CD14-positive monocyte (primary cell): ENCODE measurements around the gene VAV2. TPM values are rescaled to one million over a fixed set of nuclear protein-coding genes. Genes with fewer than 3 reads are reported as not detected.

Experiments used
- DNase-seq, 3 donors: peaks; one replicate each; pipeline ENCODE4 v3.0.0-alpha.2; 2011 to 2022
- H2AFZ ChIP-seq: 2 replicates; pipeline ENCODE4 v1.6.0; 2012; ENCODE audit warnings: mild to moderate bottlenecking, low read depth, low read length, inconsistent platforms; ENCODE audit not compliant: insufficient read depth, poor library complexity, severe bottlenecking
- H3K27ac ChIP-seq, 2 donors: 1 replicate in 1 of 2; 2 replicates in 1 of 2; pipeline ENCODE4 v1.5.1; 2012 to 2013; ENCODE audit warnings: low read length in 2 of 2, control low read depth in 1 of 2, inconsistent platforms in 1 of 2, low read depth in 1 of 2, mild to moderate bottlenecking in 1 of 2
- H3K27me3 ChIP-seq, 2 donors: one replicate each; pipeline versions ENCODE4 v1.6.0 to v1.6.1; 2011 to 2013; ENCODE audit warnings: low read length in 2 of 2; ENCODE audit not compliant: control insufficient read depth in 2 of 2, insufficient read depth in 2 of 2
- H3K36me3 ChIP-seq, 2 donors: replicated peaks in 1 of 2; 1 replicate in 1 of 2; 2 replicates in 1 of 2; pipeline versions ENCODE4 v1.5.1 to v1.6.1; 2012 to 2013; ENCODE audit warnings: low read length in 2 of 2, control low read depth in 1 of 2, inconsistent platforms in 1 of 2, mild to moderate bottlenecking in 1 of 2; ENCODE audit not compliant: insufficient read depth in 2 of 2, control insufficient read depth in 1 of 2
- H3K4me1 ChIP-seq, 2 donors: 1 replicate in 1 of 2; 2 replicates in 1 of 2; pipeline versions ENCODE4 v1.5.1 to v1.6.1; 2012 to 2013; ENCODE audit warnings: low read length in 2 of 2, control low read depth in 1 of 2, inconsistent platforms in 1 of 2, mild to moderate bottlenecking in 1 of 2, moderate library complexity in 1 of 2; ENCODE audit not compliant: insufficient read depth in 2 of 2, control insufficient read depth in 1 of 2
- H3K4me2 ChIP-seq: replicated peaks from 2 replicates; pipeline ENCODE3; 2012; ENCODE audit warnings: low read length, moderate library complexity, mild to moderate bottlenecking; ENCODE audit not compliant: poor library complexity, severe bottlenecking; ENCODE audit errors: extremely low read depth
- H3K4me3 ChIP-seq, 3 experiments: fragments of 200-600 bp in 1 of 3; sonication (generic) in 1 of 3; replicated peaks in 1 of 3; 1 replicate in 2 of 3; 2 replicates in 1 of 3; pipeline ENCODE4 v1.5.1; 2011 to 2013; ENCODE audit warnings: low read length in 3 of 3, mild to moderate bottlenecking in 3 of 3, control low read depth in 2 of 3, low read depth in 2 of 3, inconsistent platforms in 1 of 3, moderate library complexity in 1 of 3
- H3K79me2 ChIP-seq: 2 replicates; pipeline ENCODE4 v1.6.0; 2012; ENCODE audit warnings: mild to moderate bottlenecking, control low read depth, inconsistent platforms, low read length, moderate library complexity; ENCODE audit not compliant: insufficient read depth
- H3K9ac ChIP-seq: 2 replicates; pipeline ENCODE4 v1.6.0; 2017; ENCODE audit warnings: low read length, mild to moderate bottlenecking; ENCODE audit not compliant: insufficient read depth, poor library complexity, severe bottlenecking
- H3K9me3 ChIP-seq, 2 donors: replicated peaks in 1 of 2; 1 replicate in 1 of 2; 2 replicates in 1 of 2; pipeline versions ENCODE4 v1.5.1 to v1.6.1; 2012 to 2013; ENCODE audit warnings: low read length in 2 of 2, control low read depth in 1 of 2; ENCODE audit not compliant: control insufficient read depth in 1 of 2, insufficient read depth in 1 of 2
- H4K20me1 ChIP-seq: 2 replicates; pipeline ENCODE4 v1.6.0; 2012; ENCODE audit warnings: mild to moderate bottlenecking, low read length, control low read depth, moderate library complexity; ENCODE audit not compliant: insufficient read depth
- H3K27ac Mint-ChIP-seq, 7 donors: one replicate each; pipeline ENCODE4 v1.8.0; 2020; ENCODE audit warnings: mild to moderate bottlenecking in 7 of 7, mixed read lengths in 7 of 7, moderate library complexity in 6 of 7, inconsistent platforms in 2 of 7
- H3K27me3 Mint-ChIP-seq, 3 donors: one replicate each; pipeline ENCODE4 v1.8.0; 2021 to 2022; ENCODE audit warnings: low read depth in 3 of 3, mild to moderate bottlenecking in 3 of 3, mixed read lengths in 3 of 3, moderate library complexity in 3 of 3, inconsistent platforms in 1 of 3
- H3K36me3 Mint-ChIP-seq, 2 donors: one replicate each; pipeline ENCODE4 v1.8.0; 2020; ENCODE audit warnings: mixed read lengths in 2 of 2, inconsistent platforms in 1 of 2, mild to moderate bottlenecking in 1 of 2
- H3K4me1 Mint-ChIP-seq: one replicate; pipeline ENCODE4 v1.8.0; 2020; ENCODE audit warnings: mild to moderate bottlenecking, mixed read lengths
- H3K4me3 Mint-ChIP-seq, 2 donors: one replicate each; pipeline ENCODE4 v1.8.0; 2020; ENCODE audit warnings: mild to moderate bottlenecking in 2 of 2, mixed read lengths in 2 of 2, moderate library complexity in 1 of 2
- H3K9me3 Mint-ChIP-seq, 7 donors: one replicate each; pipeline ENCODE4 v1.8.0; 2020 to 2022; ENCODE audit warnings: mixed read lengths in 7 of 7, mild to moderate bottlenecking in 6 of 7, moderate library complexity in 6 of 7, inconsistent platforms in 2 of 7
- WGBS: methylation state at CpG from one replicate; pipeline ENCODE4 v1.1.5; 2013; ENCODE audit warnings: missing lambda C conversion rate; ENCODE audit not compliant: insufficient coverage; 5-methylcytosine and 5-hydroxymethylcytosine counted together
- intact Hi-C, 2 donors: fragments of 100-400 bp; cut with micrococcal nuclease; formaldehyde crosslinking; loops; one replicate each; pipeline versions ENCODE4 v1.15.0 to v1.15.1; 2023
- polyA plus RNA-seq, 3 donors: library from polyadenylated mRNA; depleted of rRNA in 1 of 3; unstranded in 2 of 3; stranded (reverse) in 1 of 3; fragments of 300-500 nt in 2 of 3; fragments of >200 nt in 1 of 3; fragmentation: Illumina TruSeq in 2 of 3; gene quantifications; 1 replicate in 2 of 3; 2 replicates in 1 of 3; pipeline ENCODE4 v1.2.3, GENCODE V29; 2012 to 2021
- TF ChIP-seq, protein P1 (sequence below): fragments of 200-600 bp; IDR thresholded peaks from one replicate; pipeline ENCODE4 v1.8.0; 2022; ENCODE audit warnings: antibody characterized with exemption, mild to moderate bottlenecking

Gene VAV2
- polyA plus RNA-seq, 3 donors: 2.3 to 13.6 (median 2.3) TPM

DNA sequence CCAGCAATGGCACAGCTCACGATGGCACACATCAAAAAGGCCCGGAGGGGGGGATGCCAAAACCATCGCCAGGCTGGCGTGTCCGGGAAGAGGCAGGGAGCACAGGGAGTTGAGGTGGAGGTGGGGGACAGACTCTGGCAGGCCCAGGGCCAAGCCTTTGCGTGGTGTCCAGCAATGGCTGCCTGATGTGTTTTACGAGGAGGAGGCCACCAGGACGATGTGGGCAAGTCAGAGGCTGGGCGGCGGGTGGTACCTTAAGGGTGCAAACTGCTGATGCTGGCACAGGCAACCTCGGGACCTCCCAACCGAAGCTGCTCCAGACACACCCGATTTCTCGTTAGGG, 4.7 kb downstream of the VAV2 start:
- Histone ChIP-seq H3K36me3 (no peaks in the 10 kb centered on the region), H3K4me2 (no peak overlapping the region), H3K4me3 (no peak overlapping the region), H2AFZ (no peak overlapping the region), H3K4me1 (peaks cover 12 to 21% of the 10 kb centered on the region in 2 donors), H3K9ac (no peak overlapping the region), H3K9me3 (no peaks in the 10 kb centered on the region), H4K20me1 (peaks cover 85% of the 10 kb centered on the region), H3K79me2 (peaks cover 64% of the 10 kb centered on the region), H3K27ac (no peak overlapping the region), H3K27me3 (peaks cover 0 to 15% of the 10 kb centered on the region in 2 donors)
- H3K4me1 Mint-ChIP-seq: peaks cover 29% of the 10 kb centered on the region
- H3K36me3 Mint-ChIP-seq: peaks cover 3 to 8% of the 10 kb centered on the region in 2 donors
- H3K27me3 Mint-ChIP-seq: peaks cover 13 to 27% (median 23%) of the 10 kb centered on the region in 3 donors
- 96% methylated on average over 13 of the region's 14 CpGs for WGBS
- H3K9me3 Mint-ChIP-seq: peaks cover 0 to 6% (median 0%) of the 10 kb centered on the region in 7 donors
- no peak overlapping the region for H3K27ac Mint-ChIP-seq
- TF ChIP-seq, protein P1, sequence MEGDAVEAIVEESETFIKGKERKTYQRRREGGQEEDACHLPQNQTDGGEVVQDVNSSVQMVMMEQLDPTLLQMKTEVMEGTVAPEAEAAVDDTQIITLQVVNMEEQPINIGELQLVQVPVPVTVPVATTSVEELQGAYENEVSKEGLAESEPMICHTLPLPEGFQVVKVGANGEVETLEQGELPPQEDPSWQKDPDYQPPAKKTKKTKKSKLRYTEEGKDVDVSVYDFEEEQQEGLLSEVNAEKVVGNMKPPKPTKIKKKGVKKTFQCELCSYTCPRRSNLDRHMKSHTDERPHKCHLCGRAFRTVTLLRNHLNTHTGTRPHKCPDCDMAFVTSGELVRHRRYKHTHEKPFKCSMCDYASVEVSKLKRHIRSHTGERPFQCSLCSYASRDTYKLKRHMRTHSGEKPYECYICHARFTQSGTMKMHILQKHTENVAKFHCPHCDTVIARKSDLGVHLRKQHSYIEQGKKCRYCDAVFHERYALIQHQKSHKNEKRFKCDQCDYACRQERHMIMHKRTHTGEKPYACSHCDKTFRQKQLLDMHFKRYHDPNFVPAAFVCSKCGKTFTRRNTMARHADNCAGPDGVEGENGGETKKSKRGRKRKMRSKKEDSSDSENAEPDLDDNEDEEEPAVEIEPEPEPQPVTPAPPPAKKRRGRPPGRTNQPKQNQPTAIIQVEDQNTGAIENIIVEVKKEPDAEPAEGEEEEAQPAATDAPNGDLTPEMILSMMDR: no peak
- intact Hi-C loops: no loop called here
- H3K4me3 Mint-ChIP-seq: no peak overlapping the region
- no peak for DNase-seq

DNA sequence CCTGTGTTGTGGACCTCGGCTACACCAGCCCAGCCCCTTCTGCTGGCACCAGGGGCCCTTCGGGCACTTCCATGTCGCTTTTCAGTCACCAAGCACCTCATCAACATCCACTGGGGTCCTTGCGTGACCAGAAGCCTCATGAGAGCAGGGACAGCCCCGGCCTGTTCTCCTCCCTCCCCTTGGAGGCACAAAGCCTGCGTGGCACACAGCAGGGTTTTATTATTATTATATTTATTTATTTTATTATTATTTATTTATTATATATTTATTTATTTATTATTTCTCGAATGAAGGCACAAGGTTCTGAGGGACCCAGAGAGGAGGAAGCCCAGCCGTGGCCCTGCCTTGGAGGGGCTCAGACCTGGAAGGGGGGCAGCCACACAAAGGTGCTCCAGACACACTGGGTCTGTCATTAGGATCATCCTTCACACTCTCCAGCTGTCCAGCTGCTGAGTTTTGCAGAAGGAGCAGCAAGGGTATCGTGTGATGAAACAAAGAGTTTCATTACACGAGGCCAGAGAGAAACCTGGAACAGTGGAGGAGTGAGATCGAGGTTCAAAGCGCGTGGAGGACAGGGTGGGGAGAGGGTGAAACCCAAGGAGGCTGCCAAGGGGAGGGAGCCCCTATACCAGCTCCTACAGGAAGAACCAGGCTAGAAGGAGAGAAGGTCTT, 5.2 kb downstream of the VAV2 start:
- no peak for DNase-seq
- WGBS: 90% methylated on average over 5 of the region's 13 CpGs
- peaks cover 29% of the 10 kb centered on the region for H3K4me1 Mint-ChIP-seq
- no peak overlapping the region for H3K27ac ChIP-seq
- no peak overlapping the region for H3K4me3 Mint-ChIP-seq
- peaks cover 0 to 6% (median 0%) of the 10 kb centered on the region in 7 donors for H3K9me3 Mint-ChIP-seq
- no peak overlapping the region for H3K27ac Mint-ChIP-seq
- H3K4me1 ChIP-seq: peaks cover 12 to 21% of the 10 kb centered on the region in 2 donors
- H3K4me3 ChIP-seq: no peak overlapping the region
- H3K9ac ChIP-seq: no peak overlapping the region
- intact Hi-C loops: no loop called here
- H2AFZ ChIP-seq: no peak overlapping the region
- H3K27me3 Mint-ChIP-seq: peaks cover 13 to 25% (median 23%) of the 10 kb centered on the region in 3 donors
- H3K36me3 Mint-ChIP-seq: peaks cover 3 to 8% of the 10 kb centered on the region in 2 donors
- H3K79me2 ChIP-seq: peaks cover 69% of the 10 kb centered on the region
- H3K27me3 ChIP-seq: peaks cover 0 to 15% of the 10 kb centered on the region in 2 donors
- no peaks in the 10 kb centered on the region for H3K36me3 ChIP-seq
- H3K4me2 ChIP-seq: no peak overlapping the region
- H4K20me1 ChIP-seq: peaks cover 90% of the 10 kb centered on the region
- TF ChIP-seq, protein P1: no peak
- no peaks in the 10 kb centered on the region for H3K9me3 ChIP-seq
